ENCODE measurements around the gene PRDX4. TPM values are rescaled to one million over a fixed set of nuclear protein-coding genes. Genes with fewer than 3 reads are reported as not detected.

PRDX4 gene
- total and polyA plus RNA-seq, 4 donors: 183 to 480 (median 412) TPM

- TF ChIP-seq HNF4G (IDR thresholded peaks at IDR 0.05) (no peak), HNF4A (conservative IDR thresholded peaks at IDR 0.05) (no peak)
These were observed 24.3 kb upstream of the PRDX4 start (continued) for GRCh38 chrX:23643020-23643419.

GRCh38 chrX:23644744-23645143, 22.5 kb upstream of the PRDX4 start:
- 86% methylated on average over 9 of the region's 9 CpGs for WGBS
- Histone ChIP-seq H3K4me1 (ENCODE audit: control insufficient read depth in 4 of 4, insufficient read depth in 4 of 4, low read length in 3 of 4) (no peaks in the 10 kb centered on the region), H3K4me3 (ENCODE audit: low read depth in 1 of 3, low read length in 3 of 3) (no peak overlapping the region), H3K9me3 (ENCODE audit: control insufficient read depth in 4 of 4, low read length in 3 of 4) (peaks cover 0 to 3% (median 0%) of the 10 kb centered on the region in 4 donors), H3K36me3 (ENCODE audit: control insufficient read depth in 4 of 4, insufficient read depth in 3 of 4, low read depth in 1 of 4, low read length in 3 of 4) (no peaks in the 10 kb centered on the region), H3K27me3 (ENCODE audit: control insufficient read depth in 4 of 4, insufficient read depth in 4 of 4, low read length in 3 of 4) (no peaks in the 10 kb centered on the region), H3K27ac (ENCODE audit: low read depth in 1 of 2, low read length in 2 of 2) (no peak overlapping the region), H3K9ac (ENCODE audit: low read depth in 1 of 2, low read length in 2 of 2) (no peak overlapping the region)
- DNase-seq (ENCODE audit: low spot score): no peak
- TF ChIP-seq GABPA (IDR thresholded peaks at IDR 0.05 in 1 of 2, conservative IDR thresholded peaks at IDR 0.05 in 1 of 2) (no peak), YY1 (IDR thresholded peaks at IDR 0.05) (no peak), ATF3 (IDR thresholded peaks at IDR 0.05) (no peak), JUND (IDR thresholded peaks at IDR 0.05) (no peak), TAF1 (conservative IDR thresholded peaks at IDR 0.05) (no peak), HNF4A (conservative IDR thresholded peaks at IDR 0.05) (no peak), ZBTB33 (IDR thresholded peaks at IDR 0.05) (no peak), CTCF (IDR thresholded peaks at IDR 0.05; ENCODE audit: low read depth, low read length, missing input control) (no peak), RAD21 (IDR thresholded peaks at IDR 0.05) (no peak), HNF4G (IDR thresholded peaks at IDR 0.05) (no peak), FOXA1 (IDR thresholded peaks at IDR 0.05) (no peak), NR2F2 (IDR thresholded peaks at IDR 0.05) (no peak), FOXA2 (IDR thresholded peaks at IDR 0.05) (no peak), RXRA (IDR thresholded peaks at IDR 0.05) (no peak), REST (IDR thresholded peaks at IDR 0.05) (no peak)
